GM12878 (cell line): ENCODE data around the gene CALN1. TPM values are rescaled to one million over a fixed set of nuclear protein-coding genes. Genes with fewer than 3 reads are reported as not detected.

Experiments used
- CEBPB ChIP-seq, 2 experiments: fragments of 150-350 bp in 1 of 2; IDR thresholded peaks; 2 replicates each; pipeline ENCODE4 v1.6.1; 2012 to 2014; ENCODE audit warnings: low read depth in 2 of 2, low read length in 2 of 2, borderline replicate concordance in 1 of 2, inconsistent platforms in 1 of 2
- E2F8 ChIP-seq: fragments of 450-650 bp; IDR thresholded peaks from 2 replicates; pipeline ENCODE4 v1.6.1; 2018; ENCODE audit warnings: mild to moderate bottlenecking, low read depth, moderate library complexity; ENCODE audit not compliant: partially characterized antibody
- GABPA ChIP-seq: IDR thresholded peaks from 2 replicates; pipeline ENCODE4 v1.6.1; 2014; ENCODE audit warnings: antibody characterized with exemption, low read depth, mild to moderate bottlenecking, inconsistent platforms
- KDM1A ChIP-seq: fragments of 200-600 bp; sonication (generic); IDR thresholded peaks from 2 replicates; pipeline ENCODE4 v1.6.1; 2016; ENCODE audit warnings: borderline replicate concordance
- KLF5 ChIP-seq: fragments of 450-650 bp; IDR thresholded peaks from 2 replicates; pipeline ENCODE4 v1.6.1; 2014; ENCODE audit warnings: mild to moderate bottlenecking; ENCODE audit not compliant: partially characterized antibody
- LARP7 ChIP-seq: fragments of 450-650 bp; IDR thresholded peaks from 2 replicates; pipeline ENCODE4 v1.6.1; 2017; ENCODE audit warnings: mild to moderate bottlenecking
- RB1 ChIP-seq: fragments of 450-650 bp; formaldehyde crosslinking; IDR thresholded peaks from 2 replicates; pipeline ENCODE4 v1.6.1; 2017; ENCODE audit warnings: mild to moderate bottlenecking, borderline replicate concordance
- SIX5 ChIP-seq: IDR thresholded peaks from 2 replicates; pipeline ENCODE4 v1.6.1; 2011; ENCODE audit warnings: mild to moderate bottlenecking, low read depth, low read length, moderate library complexity; ENCODE audit not compliant: severe bottlenecking
- SMC3 ChIP-seq: IDR thresholded peaks from 2 replicates; pipeline ENCODE4 v1.6.1; 2011; ENCODE audit warnings: low read length, improper control_type of control experiment, borderline replicate concordance
- polyA plus RNA-seq, 11 experiments: library from polyadenylated mRNA; depleted of rRNA in 4 of 11; unstranded in 6 of 11; stranded (reverse) in 5 of 11; fragments of >200 nt; fragmentation: Nextera tagmentation in 4 of 11; fragmentation: Illumina TruSeq in 1 of 11; extraction: Ambion mirVana in 4 of 11; extraction: Trizol in 1 of 11; gene quantifications; 1 replicate in 1 of 11; 2 replicates in 10 of 11; pipeline versions ENCODE4 v1.2.1 to v1.2.3, GENCODE V29; 2011 to 2016; ENCODE audit warnings: inconsistent platforms in 2 of 11, missing spikeins in 2 of 11, low read depth in 1 of 11
- total RNA-seq, 4 experiments: library from RNA; depleted of rRNA in 3 of 4; stranded (reverse); fragments of >200 nt in 3 of 4; fragmentation: Illumina TruSeq in 1 of 4; extraction: Trizol in 1 of 4; gene quantifications; 2 replicates each; pipeline versions ENCODE4 v1.2.1 to v1.2.3, GENCODE V29; 2013 to 2021
- TF ChIP-seq, protein P1 (sequence below): IDR thresholded peaks from 2 replicates; pipeline ENCODE4 v1.6.1; 2011; ENCODE audit warnings: low read depth, low read length, improper control_type of control experiment, borderline replicate concordance
- TF ChIP-seq, protein P2 (sequence below): fragments of 450-650 bp; IDR thresholded peaks from 2 replicates; pipeline ENCODE4 v1.6.1; 2017; ENCODE audit warnings: low read depth, mild to moderate bottlenecking, moderate library complexity
- TF ChIP-seq, protein P3 (sequence below): fragments of 450-650 bp; IDR thresholded peaks from 2 replicates; pipeline ENCODE4 v1.6.1; 2017; ENCODE audit warnings: mild to moderate bottlenecking

Gene CALN1
- total and polyA plus RNA-seq, 10 of the 15 experiments (the other 5 are each of a cell fraction or from before 2014, with no cell fraction given): 0.48 to 15.3 (median 1.6) TPM

GRCh38 chr7:71733107-71733870, 678.8 kb downstream of the CALN1 start (continued):
- TF ChIP-seq, protein P1, sequence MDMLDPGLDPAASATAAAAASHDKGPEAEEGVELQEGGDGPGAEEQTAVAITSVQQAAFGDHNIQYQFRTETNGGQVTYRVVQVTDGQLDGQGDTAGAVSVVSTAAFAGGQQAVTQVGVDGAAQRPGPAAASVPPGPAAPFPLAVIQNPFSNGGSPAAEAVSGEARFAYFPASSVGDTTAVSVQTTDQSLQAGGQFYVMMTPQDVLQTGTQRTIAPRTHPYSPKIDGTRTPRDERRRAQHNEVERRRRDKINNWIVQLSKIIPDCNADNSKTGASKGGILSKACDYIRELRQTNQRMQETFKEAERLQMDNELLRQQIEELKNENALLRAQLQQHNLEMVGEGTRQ: no peak
- TF ChIP-seq CEBPB (IDR thresholded peaks at IDR 0.05; ENCODE audit: borderline replicate concordance in 1 of 2, low read depth in 2 of 2, low read length in 2 of 2) (no peak), LARP7 (0 out of 2 replicates have a peak, but pooled peaks have one; percentile 17), E2F8 (no peak), SIX5 (no peak), KDM1A (no peak), RB1 (peak; percentile 73; the same call in 1 of the 2 replicates), GABPA (no peak), KLF5 (no peak), SMC3 (peak; percentile 85)
- TF ChIP-seq, protein P2, sequence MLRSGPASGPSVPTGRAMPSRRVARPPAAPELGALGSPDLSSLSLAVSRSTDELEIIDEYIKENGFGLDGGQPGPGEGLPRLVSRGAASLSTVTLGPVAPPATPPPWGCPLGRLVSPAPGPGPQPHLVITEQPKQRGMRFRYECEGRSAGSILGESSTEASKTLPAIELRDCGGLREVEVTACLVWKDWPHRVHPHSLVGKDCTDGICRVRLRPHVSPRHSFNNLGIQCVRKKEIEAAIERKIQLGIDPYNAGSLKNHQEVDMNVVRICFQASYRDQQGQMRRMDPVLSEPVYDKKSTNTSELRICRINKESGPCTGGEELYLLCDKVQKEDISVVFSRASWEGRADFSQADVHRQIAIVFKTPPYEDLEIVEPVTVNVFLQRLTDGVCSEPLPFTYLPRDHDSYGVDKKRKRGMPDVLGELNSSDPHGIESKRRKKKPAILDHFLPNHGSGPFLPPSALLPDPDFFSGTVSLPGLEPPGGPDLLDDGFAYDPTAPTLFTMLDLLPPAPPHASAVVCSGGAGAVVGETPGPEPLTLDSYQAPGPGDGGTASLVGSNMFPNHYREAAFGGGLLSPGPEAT: no peak
- TF ChIP-seq, protein P3, sequence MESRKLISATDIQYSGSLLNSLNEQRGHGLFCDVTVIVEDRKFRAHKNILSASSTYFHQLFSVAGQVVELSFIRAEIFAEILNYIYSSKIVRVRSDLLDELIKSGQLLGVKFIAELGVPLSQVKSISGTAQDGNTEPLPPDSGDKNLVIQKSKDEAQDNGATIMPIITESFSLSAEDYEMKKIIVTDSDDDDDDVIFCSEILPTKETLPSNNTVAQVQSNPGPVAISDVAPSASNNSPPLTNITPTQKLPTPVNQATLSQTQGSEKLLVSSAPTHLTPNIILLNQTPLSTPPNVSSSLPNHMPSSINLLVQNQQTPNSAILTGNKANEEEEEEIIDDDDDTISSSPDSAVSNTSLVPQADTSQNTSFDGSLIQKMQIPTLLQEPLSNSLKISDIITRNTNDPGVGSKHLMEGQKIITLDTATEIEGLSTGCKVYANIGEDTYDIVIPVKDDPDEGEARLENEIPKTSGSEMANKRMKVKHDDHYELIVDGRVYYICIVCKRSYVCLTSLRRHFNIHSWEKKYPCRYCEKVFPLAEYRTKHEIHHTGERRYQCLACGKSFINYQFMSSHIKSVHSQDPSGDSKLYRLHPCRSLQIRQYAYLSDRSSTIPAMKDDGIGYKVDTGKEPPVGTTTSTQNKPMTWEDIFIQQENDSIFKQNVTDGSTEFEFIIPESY: no peak
